Panc1 (cell line): ENCODE measurements around the gene SMCO1. TPM values are rescaled to one million over a fixed set of nuclear protein-coding genes. Genes with fewer than 3 reads are reported as not detected.

ENCODE experiments used
- ATAC-seq: fragments of 200-7000 bp; cut with Tn5 transposase; 2 replicates; pipeline ENCODE4 v1.9.1; 2020; ENCODE audit warnings: mild to moderate bottlenecking, moderate library complexity
- BruUV-seq: library from RNA; stranded (reverse); fragments of 400-500 nt; replicated peaks from 2 replicates; lab custom pipeline; 2021; lab: Mats Ljungman, UMichigan
- CTCF ChIA-PET: fragments of 300-600 bp; sonication (Branson Sonifier 250); formaldehyde crosslinking; loops from one replicate; lab custom pipeline; 2022; ENCODE audit warnings: antibody characterized with exemption; lab: Charles Lee
- POLR2A ChIA-PET: fragments of 300-600 bp; sonication (Branson Sonifier 250); formaldehyde crosslinking; loops from one replicate; lab custom pipeline; 2022; ENCODE audit warnings: antibody characterized with exemption; lab: Charles Lee
- DNase-seq: peaks from one replicate; pipeline ENCODE4 v3.0.0-alpha.2; 2010; ENCODE audit warnings: low read depth, low spot score
- H3K27ac ChIP-seq: 2 replicates; pipeline ENCODE4 v1.5.1; 2011; ENCODE audit warnings: mild to moderate bottlenecking, low read length, inconsistent platforms
- H3K27me3 ChIP-seq: fragments of 200-500 bp; sonication (Bioruptor generic); 2 replicates; pipeline ENCODE4 v1.6.0; 2014; ENCODE audit warnings: low read length, inconsistent platforms; ENCODE audit not compliant: control insufficient read depth, insufficient read depth
- H3K36me3 ChIP-seq: fragments of 200-500 bp; sonication (Bioruptor generic); 2 replicates; pipeline ENCODE4 v1.5.1; 2014; ENCODE audit warnings: inconsistent platforms, mild to moderate bottlenecking, low read length, moderate library complexity; ENCODE audit not compliant: control insufficient read depth, insufficient read depth
- H3K4me1 ChIP-seq: 2 replicates; pipeline ENCODE4 v1.5.1; 2011; ENCODE audit warnings: inconsistent platforms, mild to moderate bottlenecking, low read length, moderate library complexity; ENCODE audit not compliant: control insufficient read depth, insufficient read depth
- H3K4me3 ChIP-seq, 2 experiments: 2 replicates each; pipeline ENCODE4 v1.5.1; 2011 to 2012; ENCODE audit warnings: low read depth in 2 of 2, low read length in 2 of 2, mild to moderate bottlenecking in 2 of 2, inconsistent platforms in 1 of 2, moderate library complexity in 1 of 2
- H3K9me3 ChIP-seq: fragments of 200-500 bp; sonication (Bioruptor generic); 2 replicates; pipeline ENCODE4 v1.5.1; 2014; ENCODE audit warnings: low read depth, mild to moderate bottlenecking, inconsistent platforms, low read length, moderate library complexity; ENCODE audit not compliant: control insufficient read depth, insufficient read depth
- POLR2AphosphoS5 ChIP-seq: IDR thresholded peaks from 2 replicates; pipeline ENCODE4 v1.6.1; 2012; ENCODE audit warnings: mild to moderate bottlenecking, low read depth, low read length, moderate library complexity
- SIN3A ChIP-seq: IDR thresholded peaks from 2 replicates; pipeline ENCODE4 v1.6.1; 2012; ENCODE audit warnings: low read depth, mild to moderate bottlenecking, low read length, moderate library complexity, borderline replicate concordance; ENCODE audit not compliant: insufficient read depth
- TCF7L2 ChIP-seq: IDR thresholded peaks from 2 replicates; pipeline ENCODE4 v1.6.1; 2011; ENCODE audit warnings: mild to moderate bottlenecking, low read depth, low read length, inconsistent platforms
- in situ Hi-C: cut with HindIII; loops from 2 replicates; pipeline ENCODE4 v1.10.0; 2016; ENCODE audit warnings: low sequenced_read_pairs, low pct_unique_long_range_greater_than_20kb
- intact Hi-C: fragments of 100-400 bp; cut with micrococcal nuclease; formaldehyde crosslinking; loops from one replicate; pipeline ENCODE4 v1.10.0; 2022; ENCODE audit not compliant: unreplicated experiment
- total RNA-seq: library from RNA; stranded (reverse); gene quantifications from one replicate; pipeline ENCODE4 v1.2.1, GENCODE V29; 2021; ENCODE audit not compliant: unreplicated experiment
- TF ChIP-seq, protein P1 (sequence below): fragments of 450-650 bp; IDR thresholded peaks from 2 replicates; pipeline ENCODE4 v1.5.1; 2017; ENCODE audit warnings: mild to moderate bottlenecking
- TF ChIP-seq, protein P2 (sequence below), 2 experiments: IDR thresholded peaks; 2 replicates each; pipeline ENCODE4 v1.6.1; 2011 to 2012; ENCODE audit warnings: low read depth in 2 of 2, control low read depth in 1 of 2, low read length in 1 of 2, mild to moderate bottlenecking in 1 of 2, moderate library complexity in 1 of 2; ENCODE audit not compliant: insufficient read depth in 1 of 2

The SMCO1 gene
- total RNA-seq, 1 experiment from 2014 or later, result not detected

DNA sequence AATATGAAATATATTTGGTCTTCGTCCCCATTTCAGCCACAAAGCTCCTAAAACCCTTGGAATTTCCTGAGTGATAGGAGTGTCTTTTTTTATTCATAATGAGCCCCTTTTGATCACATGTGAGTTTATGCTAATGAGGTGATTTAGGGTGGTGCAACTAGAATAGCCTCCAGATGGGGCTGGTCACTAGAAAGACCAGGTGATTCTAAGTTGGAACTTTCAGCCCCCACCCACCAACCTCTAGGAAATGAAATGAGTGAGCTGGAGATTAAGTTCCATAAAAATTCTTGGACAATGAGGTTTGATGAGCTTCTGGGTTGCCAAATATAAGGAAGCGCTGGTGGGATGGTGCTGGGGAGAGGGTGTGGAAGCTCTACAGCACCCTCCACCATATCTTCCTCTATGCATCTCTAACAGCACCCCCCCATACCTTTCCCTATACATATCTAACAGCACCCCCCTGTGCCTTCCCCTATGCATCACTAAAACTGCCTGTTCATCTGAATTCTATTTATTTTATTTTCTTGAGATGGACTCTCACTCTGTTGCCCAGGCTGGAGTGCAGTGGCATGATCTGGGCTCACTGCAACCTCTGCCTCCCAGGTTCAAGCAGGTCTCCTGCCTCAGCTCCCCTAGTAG lies 2.1 kb upstream of the SMCO1 start:
- no peak for ATAC-seq
- no peaks in the 10 kb centered on the region for H3K4me1 ChIP-seq
- intact Hi-C loops, result no loop called here
- ChIA-PET POLR2A (interaction anchor here (0.6 kb wide), 1 partner anchor 38 kb away, joined by 3 read pairs; no protein-coding TSS in a partner anchor), CTCF (interaction anchor here (0.5 to 0.8 kb wide), 6 partner anchors 16 to 383 kb away, joined by 3 to 17 read pairs (median 8); no protein-coding TSS in a partner anchor)
- no peaks in the 10 kb centered on the region for H3K36me3 ChIP-seq
- TF ChIP-seq, protein P1, sequence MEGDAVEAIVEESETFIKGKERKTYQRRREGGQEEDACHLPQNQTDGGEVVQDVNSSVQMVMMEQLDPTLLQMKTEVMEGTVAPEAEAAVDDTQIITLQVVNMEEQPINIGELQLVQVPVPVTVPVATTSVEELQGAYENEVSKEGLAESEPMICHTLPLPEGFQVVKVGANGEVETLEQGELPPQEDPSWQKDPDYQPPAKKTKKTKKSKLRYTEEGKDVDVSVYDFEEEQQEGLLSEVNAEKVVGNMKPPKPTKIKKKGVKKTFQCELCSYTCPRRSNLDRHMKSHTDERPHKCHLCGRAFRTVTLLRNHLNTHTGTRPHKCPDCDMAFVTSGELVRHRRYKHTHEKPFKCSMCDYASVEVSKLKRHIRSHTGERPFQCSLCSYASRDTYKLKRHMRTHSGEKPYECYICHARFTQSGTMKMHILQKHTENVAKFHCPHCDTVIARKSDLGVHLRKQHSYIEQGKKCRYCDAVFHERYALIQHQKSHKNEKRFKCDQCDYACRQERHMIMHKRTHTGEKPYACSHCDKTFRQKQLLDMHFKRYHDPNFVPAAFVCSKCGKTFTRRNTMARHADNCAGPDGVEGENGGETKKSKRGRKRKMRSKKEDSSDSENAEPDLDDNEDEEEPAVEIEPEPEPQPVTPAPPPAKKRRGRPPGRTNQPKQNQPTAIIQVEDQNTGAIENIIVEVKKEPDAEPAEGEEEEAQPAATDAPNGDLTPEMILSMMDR, result peak; percentile 28; the same call in 1 of the 2 replicates
- TF ChIP-seq POLR2AphosphoS5, result no peak
- TF ChIP-seq, protein P2, sequence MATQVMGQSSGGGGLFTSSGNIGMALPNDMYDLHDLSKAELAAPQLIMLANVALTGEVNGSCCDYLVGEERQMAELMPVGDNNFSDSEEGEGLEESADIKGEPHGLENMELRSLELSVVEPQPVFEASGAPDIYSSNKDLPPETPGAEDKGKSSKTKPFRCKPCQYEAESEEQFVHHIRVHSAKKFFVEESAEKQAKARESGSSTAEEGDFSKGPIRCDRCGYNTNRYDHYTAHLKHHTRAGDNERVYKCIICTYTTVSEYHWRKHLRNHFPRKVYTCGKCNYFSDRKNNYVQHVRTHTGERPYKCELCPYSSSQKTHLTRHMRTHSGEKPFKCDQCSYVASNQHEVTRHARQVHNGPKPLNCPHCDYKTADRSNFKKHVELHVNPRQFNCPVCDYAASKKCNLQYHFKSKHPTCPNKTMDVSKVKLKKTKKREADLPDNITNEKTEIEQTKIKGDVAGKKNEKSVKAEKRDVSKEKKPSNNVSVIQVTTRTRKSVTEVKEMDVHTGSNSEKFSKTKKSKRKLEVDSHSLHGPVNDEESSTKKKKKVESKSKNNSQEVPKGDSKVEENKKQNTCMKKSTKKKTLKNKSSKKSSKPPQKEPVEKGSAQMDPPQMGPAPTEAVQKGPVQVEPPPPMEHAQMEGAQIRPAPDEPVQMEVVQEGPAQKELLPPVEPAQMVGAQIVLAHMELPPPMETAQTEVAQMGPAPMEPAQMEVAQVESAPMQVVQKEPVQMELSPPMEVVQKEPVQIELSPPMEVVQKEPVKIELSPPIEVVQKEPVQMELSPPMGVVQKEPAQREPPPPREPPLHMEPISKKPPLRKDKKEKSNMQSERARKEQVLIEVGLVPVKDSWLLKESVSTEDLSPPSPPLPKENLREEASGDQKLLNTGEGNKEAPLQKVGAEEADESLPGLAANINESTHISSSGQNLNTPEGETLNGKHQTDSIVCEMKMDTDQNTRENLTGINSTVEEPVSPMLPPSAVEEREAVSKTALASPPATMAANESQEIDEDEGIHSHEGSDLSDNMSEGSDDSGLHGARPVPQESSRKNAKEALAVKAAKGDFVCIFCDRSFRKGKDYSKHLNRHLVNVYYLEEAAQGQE (IDR thresholded peaks at IDR 0.05; ENCODE audit: insufficient read depth in 1 of 2, low read depth in 2 of 2, low read length in 1 of 2), result no peak
- H3K27me3 ChIP-seq, result no peaks in the 10 kb centered on the region
- H3K4me3 ChIP-seq, result no peak overlapping the region
- H3K27ac ChIP-seq, result no peak overlapping the region
- no peaks in the 10 kb centered on the region for H3K9me3 ChIP-seq
- no TSS peak for BruUV-seq
- no peak for DNase-seq
- in situ Hi-C loops, result no loop called here

DNA sequence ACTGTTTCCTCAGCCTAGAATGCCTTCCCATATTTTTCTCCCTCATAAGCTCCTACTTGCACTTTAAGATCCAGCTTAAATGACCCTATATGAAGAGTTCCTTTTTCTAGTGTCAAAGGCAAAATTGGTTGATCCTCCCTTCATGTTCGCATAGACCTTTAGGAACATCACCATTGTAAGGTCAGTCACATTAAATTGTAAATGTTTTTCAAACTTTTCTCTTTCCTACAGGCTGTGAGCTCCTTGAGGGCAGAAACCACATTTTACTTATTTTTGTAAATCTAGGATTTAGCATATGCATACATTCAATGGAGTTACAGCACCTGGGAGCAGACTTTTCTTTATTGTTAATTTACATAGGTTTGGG lies 813 bp downstream of the SMCO1 start:
- intact Hi-C loops, result no loop called here
- in situ Hi-C loops, result no loop called here
- no peak overlapping the region for H3K27ac ChIP-seq
- DNase-seq, result no peak
- ChIA-PET POLR2A (no interaction called here), CTCF (no interaction called here)
- no peak for ATAC-seq
- no TSS peak for BruUV-seq
- no peaks in the 10 kb centered on the region for H3K9me3 ChIP-seq
- H3K4me3 ChIP-seq, result no peak overlapping the region
- no peaks in the 10 kb centered on the region for H3K36me3 ChIP-seq
- no peaks in the 10 kb centered on the region for H3K27me3 ChIP-seq
- TF ChIP-seq POLR2AphosphoS5 (no peak), TCF7L2 (no peak), SIN3A (no peak)
- TF ChIP-seq, protein P2 (IDR thresholded peaks at IDR 0.05; ENCODE audit: insufficient read depth in 1 of 2, low read depth in 2 of 2, low read length in 1 of 2), result no peak
- TF ChIP-seq, protein P1, result no peak
- H3K4me1 ChIP-seq, result no peaks in the 10 kb centered on the region
